ENCODE data around the gene SGF29.

DNA sequence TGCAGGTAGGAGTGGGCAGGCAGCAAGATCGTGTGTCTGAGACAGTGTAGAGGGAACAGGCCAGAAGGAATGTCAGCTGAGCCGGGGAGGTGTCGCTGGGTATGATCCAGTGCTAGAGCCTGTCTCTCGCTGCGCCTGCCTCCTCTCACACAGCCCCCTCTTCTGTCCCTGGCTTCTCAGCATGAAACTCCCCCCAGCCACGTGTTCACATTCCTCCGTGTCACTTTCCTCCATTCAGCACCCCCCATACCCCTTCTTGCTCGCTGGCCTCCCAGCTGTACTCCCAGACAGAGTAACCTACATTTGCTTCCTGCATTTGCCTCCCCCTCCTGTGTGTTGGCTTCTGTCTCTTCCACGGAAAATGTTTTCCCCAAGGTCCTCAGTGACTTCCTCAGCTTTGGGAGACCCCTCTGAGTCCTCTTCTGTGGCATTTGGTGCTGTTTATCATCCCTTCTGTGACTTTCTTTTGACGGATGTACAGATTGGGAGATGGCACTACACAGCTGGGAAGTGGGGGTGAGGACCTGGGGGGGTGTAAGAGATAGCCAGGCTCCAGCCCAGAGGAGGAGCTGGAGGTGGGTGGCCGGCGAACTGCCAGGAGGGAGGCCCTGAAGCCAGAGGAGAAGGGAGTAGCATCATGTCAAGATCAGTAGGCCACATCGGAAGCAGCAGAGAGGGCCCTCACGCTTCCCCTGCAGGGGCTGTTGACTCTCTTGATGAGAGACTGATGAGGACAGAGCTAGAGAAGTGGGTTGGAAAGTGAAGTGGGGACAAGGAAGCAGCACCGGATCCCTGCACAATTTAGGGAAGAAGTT, 19.2 kb downstream of the SGF29 start:
- TF ChIP-seq POLR2A (IDR thresholded peaks at IDR 0.05): no peak
- TF ChIP-seq, protein P1, sequence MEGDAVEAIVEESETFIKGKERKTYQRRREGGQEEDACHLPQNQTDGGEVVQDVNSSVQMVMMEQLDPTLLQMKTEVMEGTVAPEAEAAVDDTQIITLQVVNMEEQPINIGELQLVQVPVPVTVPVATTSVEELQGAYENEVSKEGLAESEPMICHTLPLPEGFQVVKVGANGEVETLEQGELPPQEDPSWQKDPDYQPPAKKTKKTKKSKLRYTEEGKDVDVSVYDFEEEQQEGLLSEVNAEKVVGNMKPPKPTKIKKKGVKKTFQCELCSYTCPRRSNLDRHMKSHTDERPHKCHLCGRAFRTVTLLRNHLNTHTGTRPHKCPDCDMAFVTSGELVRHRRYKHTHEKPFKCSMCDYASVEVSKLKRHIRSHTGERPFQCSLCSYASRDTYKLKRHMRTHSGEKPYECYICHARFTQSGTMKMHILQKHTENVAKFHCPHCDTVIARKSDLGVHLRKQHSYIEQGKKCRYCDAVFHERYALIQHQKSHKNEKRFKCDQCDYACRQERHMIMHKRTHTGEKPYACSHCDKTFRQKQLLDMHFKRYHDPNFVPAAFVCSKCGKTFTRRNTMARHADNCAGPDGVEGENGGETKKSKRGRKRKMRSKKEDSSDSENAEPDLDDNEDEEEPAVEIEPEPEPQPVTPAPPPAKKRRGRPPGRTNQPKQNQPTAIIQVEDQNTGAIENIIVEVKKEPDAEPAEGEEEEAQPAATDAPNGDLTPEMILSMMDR (IDR thresholded peaks at IDR 0.05): no peak
